Left lobe of liver (tissue), 2 donors: ENCODE measurements around the gene GYS1. TPM values are rescaled to one million over a fixed set of nuclear protein-coding genes. Genes with fewer than 3 reads are reported as not detected.
A peak's percentile ranks its signal among the peaks of the same experiment; 100 is the strongest.
"Not testable (repeated sequence)": the region's sequence is repeated elsewhere in the genome, so short reads cannot be mapped to it uniquely, and the experiment has no call there.

Experiments
- ATAC-seq: fragments of 200-7000 bp; cut with Tn5 transposase; one replicate; pipeline ENCODE4 v1.9.1; 2020; ENCODE audit warnings: mild to moderate bottlenecking, moderate library complexity
- DNase-seq: peaks from one replicate; pipeline ENCODE4 v3.0.0-alpha.2; 2020; ENCODE audit warnings: low spot score
- total RNA-seq: library from RNA; stranded (reverse); gene quantifications from one replicate; pipeline ENCODE4 v1.2.1, GENCODE V29; 2021
- donor health status: DM: no; HTN: no; CAD: no; lungs with moderate emphysema.
- donor health status: DM: no; HTN: yes; CAD: no.

The GYS1 gene
- total RNA-seq, 1 donor from 2014 or later = 13.6 TPM

- not testable (repeated sequence) for DNase-seq
- ATAC-seq = peak; percentile 22
These were observed 25.5 kb upstream of the GYS1 start for GRCh38 chr19:49018388-49019241.

GRCh38 chr19:49017666-49018351, 24.7 kb upstream of the GYS1 start:
- no peak for DNase-seq

GRCh38 chr19:49017041-49017665, 24.0 kb upstream of the GYS1 start, which contains the start of gene LHB:
Gene LHB (minus strand): TSS chr19:49017091. CDS start chr19:49017081, 10 bp downstream.
- no peak for DNase-seq
- ATAC-seq = no peak

More at GRCh38 chr19:49017666-49018351, 24.7 kb upstream of the GYS1 start:
- ATAC-seq = peak; percentile 65

- no peak for DNase-seq
These were observed 23.1 kb upstream of the GYS1 start for GRCh38 chr19:49016067-49016839.

GRCh38 chr19:49014870-49015255, 21.8 kb upstream of the GYS1 start:
- no peak for DNase-seq
- no peak for ATAC-seq

More at GRCh38 chr19:49016067-49016839, 23.1 kb upstream of the GYS1 start:
- ATAC-seq = no peak

- ATAC-seq (no peak), DNase-seq (no peak)
These were observed 21.2 kb upstream of the GYS1 start for GRCh38 chr19:49014123-49014869.

GRCh38 chr19:49011194-49011593, 18.1 kb upstream of the GYS1 start:
- ATAC-seq = no peak
- DNase-seq = no peak

- ATAC-seq (no peak), DNase-seq (no peak)
These were observed 17.3 kb upstream of the GYS1 start for GRCh38 chr19:49010453-49010852.

- ATAC-seq (no peak), DNase-seq (no peak)
These were observed 16.7 kb upstream of the GYS1 start for GRCh38 chr19:49009828-49010227.

GRCh38 chr19:49006905-49007304, 13.8 kb upstream of the GYS1 start:
- ATAC-seq (no peak), DNase-seq (no peak)

- ATAC-seq = no peak
- no peak for DNase-seq
These were observed 12.0 kb upstream of the GYS1 start for GRCh38 chr19:49004964-49005614.

GRCh38 chr19:49004133-49004532, 11.0 kb upstream of the GYS1 start:
- ATAC-seq (no peak), DNase-seq (no peak)

- no peak for DNase-seq
- peak; percentile 66 for ATAC-seq
These were observed 6.6 kb upstream of the GYS1 start for GRCh38 chr19:48999481-49000325.

- DNase-seq (no peak), ATAC-seq (no peak)
These were observed 4.9 kb upstream of the GYS1 start for GRCh38 chr19:48997972-48998371.

- DNase-seq (no peak), ATAC-seq (no peak)
These were observed 902 bp upstream of the GYS1 start for GRCh38 chr19:48994035-48994386.

GRCh38 chr19:48992581-48993174, 431 bp downstream of the GYS1 start:
- peak; percentile 1 for ATAC-seq
- peak; percentile 52 for DNase-seq

- DNase-seq (peak; percentile 58), ATAC-seq (peak; percentile 19)
These were observed 1.1 kb downstream of the GYS1 start for GRCh38 chr19:48991873-48992580.
